Measurements from ENCODE around the gene FGD5. TPM values are rescaled to one million over a fixed set of nuclear protein-coding genes. Genes with fewer than 3 reads are reported as not detected.
A peak's percentile ranks its signal among the peaks of the same experiment; 100 is the strongest.

FGD5 gene
- total RNA-seq, 2 donors from 2014 or later = 15.3 to 17.0 TPM

GRCh38 chr3:14837186-14837877, 18.6 kb downstream of the FGD5 start:
- H3K4me3 Mint-ChIP-seq = no peak overlapping the region
- H3K9me3 Mint-ChIP-seq = no peaks in the 10 kb centered on the region
- H3K27ac ChIP-seq (ENCODE audit: low read depth, low read length) = no peak overlapping the region
- H3K27ac Mint-ChIP-seq = peak overlapping the region; percentile 81
- no peaks in the 10 kb centered on the region for H3K27me3 ChIP-seq (ENCODE audit: control insufficient read depth, insufficient read depth, low read length, poor library complexity, severe bottlenecking)
- WGBS, 2 experiments (ENCODE audit: insufficient coverage in 1 of 2, insufficient read length in 1 of 2) = 75 to 80% methylated on average over 10 to 15 of the region's 15 CpGs
- H3K4me1 ChIP-seq (ENCODE audit: control insufficient read depth, insufficient read depth, low read length) = peaks cover 23% of the 10 kb centered on the region
- H3K36me3 ChIP-seq (ENCODE audit: control insufficient read depth, insufficient read depth, low read length) = no peaks in the 10 kb centered on the region
- no peaks in the 10 kb centered on the region for H3K9me3 ChIP-seq (ENCODE audit: control insufficient read depth, low read length)
- H3K36me3 Mint-ChIP-seq (ENCODE audit: low read depth) = no peaks in the 10 kb centered on the region
- peaks cover 44% of the 10 kb centered on the region for H3K4me1 Mint-ChIP-seq
- H3K9ac ChIP-seq (ENCODE audit: extremely low read depth, low read length, poor library complexity, severe bottlenecking) = peak overlapping the region; percentile 14
- TF ChIP-seq CTCF (conservative IDR thresholded peaks at IDR 0.05) = no peak
- no peak for DNase-seq
- H3K4me3 ChIP-seq (ENCODE audit: low read length) = no peak overlapping the region
- H3K27me3 Mint-ChIP-seq (ENCODE audit: insufficient read depth) = peaks cover 4% of the 10 kb centered on the region

- WGBS, 2 experiments (ENCODE audit: insufficient coverage in 1 of 2, insufficient read length in 1 of 2) = 81 to 88% methylated on average over 4 to 5 of the region's 5 CpGs
- H3K9me3 ChIP-seq (ENCODE audit: control insufficient read depth, low read length) = no peaks in the 10 kb centered on the region
- Mint-ChIP-seq H3K4me1 (peaks cover 46% of the 10 kb centered on the region), H3K27me3 (ENCODE audit: insufficient read depth) (peaks cover 6% of the 10 kb centered on the region), H3K9me3 (no peaks in the 10 kb centered on the region), H3K36me3 (ENCODE audit: low read depth) (no peaks in the 10 kb centered on the region), H3K4me3 (no peak overlapping the region), H3K27ac (no peak overlapping the region)
- no peaks in the 10 kb centered on the region for H3K36me3 ChIP-seq (ENCODE audit: control insufficient read depth, insufficient read depth, low read length)
- TF ChIP-seq CTCF (conservative IDR thresholded peaks at IDR 0.05) = no peak
- no peak overlapping the region for H3K4me3 ChIP-seq (ENCODE audit: low read length)
- peak overlapping the region; percentile 14 for H3K9ac ChIP-seq (ENCODE audit: extremely low read depth, low read length, poor library complexity, severe bottlenecking)
- no peak for DNase-seq
- peaks cover 23% of the 10 kb centered on the region for H3K4me1 ChIP-seq (ENCODE audit: control insufficient read depth, insufficient read depth, low read length)
- no peak overlapping the region for H3K27ac ChIP-seq (ENCODE audit: low read depth, low read length)
- H3K27me3 ChIP-seq (ENCODE audit: control insufficient read depth, insufficient read depth, low read length, poor library complexity, severe bottlenecking) = no peaks in the 10 kb centered on the region
Observed at GRCh38 chr3:14837878-14838258, 19.1 kb downstream of the FGD5 start.

- no peak for DNase-seq
- Histone ChIP-seq H3K4me1 (ENCODE audit: control insufficient read depth, insufficient read depth, low read length) (peaks cover 23% of the 10 kb centered on the region), H3K9me3 (ENCODE audit: control insufficient read depth, low read length) (no peaks in the 10 kb centered on the region), H3K4me3 (ENCODE audit: low read length) (no peak overlapping the region), H3K27ac (ENCODE audit: low read depth, low read length) (no peak overlapping the region), H3K36me3 (ENCODE audit: control insufficient read depth, insufficient read depth, low read length) (no peaks in the 10 kb centered on the region), H3K9ac (ENCODE audit: extremely low read depth, low read length, poor library complexity, severe bottlenecking) (no peak overlapping the region), H3K27me3 (ENCODE audit: control insufficient read depth, insufficient read depth, low read length, poor library complexity, severe bottlenecking) (no peaks in the 10 kb centered on the region)
- H3K9me3 Mint-ChIP-seq = no peaks in the 10 kb centered on the region
- WGBS, 2 experiments (ENCODE audit: insufficient coverage in 1 of 2, insufficient read length in 1 of 2) = 68 to 69% methylated on average over 6 of the region's 7 CpGs
- peaks cover 7% of the 10 kb centered on the region for H3K27me3 Mint-ChIP-seq (ENCODE audit: insufficient read depth)
- H3K4me3 Mint-ChIP-seq = peak overlapping the region; percentile 38
- H3K4me1 Mint-ChIP-seq = peaks cover 46% of the 10 kb centered on the region
- peak; percentile 52 for TF ChIP-seq CTCF (conservative IDR thresholded peaks at IDR 0.05)
- peak overlapping the region; percentile 86 for H3K27ac Mint-ChIP-seq
- no peaks in the 10 kb centered on the region for H3K36me3 Mint-ChIP-seq (ENCODE audit: low read depth)
Observed at GRCh38 chr3:14839236-14839635, 20.5 kb downstream of the FGD5 start.
